HG03378 (cell line): Measurements from ENCODE around the gene JAKMIP1.

ENCODE experiments used
- ATAC-seq: cut with Tn5 transposase; IDR thresholded peaks from one replicate; pipeline ENCODE4 v1.9.1; 2021; ENCODE audit warnings: mild to moderate bottlenecking, moderate library complexity; ENCODE audit not compliant: unreplicated experiment

The JAKMIP1 gene

GRCh38 chr4:6183740-6184139, 16.6 kb downstream of the JAKMIP1 start:
- peak; percentile 35 for ATAC-seq

- ATAC-seq, result no peak
These were observed 17.7 kb downstream of the JAKMIP1 start for GRCh38 chr4:6182376-6183280.

DNA sequence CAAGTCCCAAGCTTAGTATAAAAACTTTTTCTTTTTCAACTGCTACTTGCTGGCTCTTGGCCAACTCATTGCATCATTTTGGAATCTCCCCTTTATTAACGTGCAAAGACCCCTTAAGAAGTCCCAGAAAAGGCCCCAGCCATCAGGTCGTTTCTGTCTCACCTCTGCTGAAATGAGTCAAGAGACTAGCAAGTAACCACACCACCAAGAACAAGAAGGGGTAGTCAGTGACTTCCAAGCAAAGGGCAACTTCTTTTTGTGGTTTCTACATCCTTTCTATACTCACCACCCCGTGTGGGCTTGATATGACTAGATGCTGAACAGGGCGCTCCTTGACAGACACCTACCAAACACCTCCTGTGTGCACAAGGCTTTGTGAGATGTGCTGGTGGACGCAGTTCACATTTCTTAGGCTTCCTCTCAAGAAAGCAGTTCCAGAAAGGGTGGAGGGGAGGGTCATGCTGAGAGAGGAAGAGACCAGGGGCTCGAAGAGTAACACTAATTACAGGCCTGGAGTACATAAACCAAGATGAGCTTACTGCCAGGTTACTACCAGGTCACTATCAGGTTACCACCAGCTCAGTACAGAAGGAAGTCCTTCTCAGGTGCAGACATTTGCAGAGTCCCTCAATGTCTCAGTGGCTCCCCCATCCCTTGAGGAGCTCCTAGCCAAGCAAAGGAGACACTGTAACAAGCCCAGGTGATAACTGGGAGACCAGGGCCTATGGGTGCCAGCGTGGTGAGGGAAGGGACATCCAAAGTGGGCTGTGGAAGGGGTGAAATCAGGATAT, 19.3 kb downstream of the JAKMIP1 start:
- ATAC-seq, result peak; percentile 92

- no peak for ATAC-seq
These were observed 21.0 kb downstream of the JAKMIP1 start for GRCh38 chr4:6179362-6179761.

DNA sequence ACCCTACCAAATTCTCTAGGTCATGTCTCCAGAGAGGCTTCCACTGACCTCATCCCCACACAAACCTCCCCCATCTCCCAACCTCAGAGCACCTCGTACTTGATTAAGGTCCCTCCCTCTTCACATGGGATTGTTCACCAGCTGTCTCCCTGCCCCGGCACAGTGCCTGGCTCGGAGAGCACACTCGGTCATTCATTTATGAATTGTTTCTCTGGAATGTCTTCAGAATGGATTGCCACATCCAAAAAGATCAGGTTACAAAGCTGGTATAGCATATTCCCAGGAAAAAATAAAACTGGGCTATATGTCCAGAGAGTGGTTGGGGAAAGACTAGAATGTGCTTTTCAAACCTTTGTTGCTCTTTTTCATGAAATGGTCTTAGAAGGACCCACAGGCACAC, 21.6 kb downstream of the JAKMIP1 start:
- ATAC-seq, result no peak

GRCh38 chr4:6177587-6178197, 22.7 kb downstream of the JAKMIP1 start:
- no peak for ATAC-seq

DNA sequence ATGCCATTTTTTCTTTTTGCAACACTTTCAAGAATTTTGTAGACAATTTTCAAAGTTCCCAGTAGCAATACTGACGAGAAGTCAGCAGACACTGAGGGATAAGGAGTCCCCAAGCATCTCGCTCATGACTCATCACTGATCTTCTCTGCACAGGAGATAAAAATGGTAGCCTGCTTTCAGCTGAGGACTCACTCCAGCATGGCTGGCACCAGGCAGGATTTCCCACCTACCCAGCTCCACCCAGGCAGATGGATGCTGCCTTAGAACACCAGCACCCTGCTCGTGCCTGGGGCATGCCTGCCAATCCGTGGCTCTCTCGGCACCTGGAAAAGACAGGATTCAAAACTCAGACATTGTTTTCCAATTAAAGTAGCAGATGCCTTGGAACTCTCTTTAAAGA, 24.9 kb downstream of the JAKMIP1 start:
- ATAC-seq, result no peak

DNA sequence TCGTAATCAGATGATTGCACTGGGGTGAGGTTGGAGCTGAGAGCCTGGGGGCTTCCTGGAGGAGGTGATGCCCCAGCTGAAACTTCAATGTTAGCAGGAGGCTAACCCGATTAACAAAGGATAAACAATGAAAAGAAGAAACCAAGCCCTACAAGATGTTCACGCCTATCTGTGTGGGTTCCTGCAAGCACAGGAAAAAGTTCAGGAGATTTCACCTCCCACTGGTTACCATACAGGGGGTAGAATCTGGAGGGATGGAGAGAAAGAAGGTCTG, 27.5 kb downstream of the JAKMIP1 start:
- ATAC-seq, result no peak

- no peak for ATAC-seq
These were observed 28.0 kb downstream of the JAKMIP1 start for GRCh38 chr4:6172093-6172926.

GRCh38 chr4:6169239-6169638, 31.1 kb downstream of the JAKMIP1 start:
- ATAC-seq, result no peak

DNA sequence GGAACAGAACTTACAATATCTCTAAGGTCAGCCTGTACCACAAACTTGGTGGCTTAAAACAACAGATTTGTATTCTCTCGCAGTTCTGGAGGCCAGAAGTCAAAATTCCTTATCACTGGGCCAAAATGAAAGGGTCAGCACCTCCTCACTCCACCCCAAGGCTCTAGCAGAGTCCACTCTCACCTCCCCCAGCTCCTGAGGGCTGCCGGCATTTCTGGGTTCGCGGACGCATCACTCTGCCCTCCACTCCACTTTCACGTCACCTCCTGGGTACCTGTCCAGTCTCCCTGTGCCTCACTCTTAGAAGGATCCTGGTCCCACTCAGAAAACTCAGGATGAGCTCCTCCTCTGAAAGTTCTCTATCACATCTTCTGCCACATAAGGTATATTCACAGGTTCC, 34.6 kb downstream of the JAKMIP1 start:
- no peak for ATAC-seq

DNA sequence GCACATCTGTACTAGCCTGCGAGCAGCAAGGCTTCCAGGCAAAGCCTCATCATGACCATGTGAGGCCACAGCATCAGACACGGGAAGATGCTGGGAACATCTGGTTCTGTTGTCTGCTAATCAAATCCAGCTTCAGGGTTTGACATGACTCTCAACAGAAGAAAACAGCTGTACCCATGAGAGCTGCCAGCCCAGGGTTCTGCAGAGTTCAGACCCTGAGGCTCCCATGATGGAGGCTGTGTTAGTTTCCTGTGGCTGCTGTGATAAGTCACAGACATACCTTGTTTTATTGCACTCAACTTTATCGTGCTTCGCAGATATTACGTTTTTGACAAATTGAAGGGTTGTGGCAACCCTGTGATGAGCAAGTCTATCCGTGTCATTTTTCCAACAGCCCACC, 37.5 kb downstream of the JAKMIP1 start:
- ATAC-seq, result no peak

GRCh38 chr4:6161921-6162464, 38.4 kb downstream of the JAKMIP1 start:
- ATAC-seq, result no peak

- ATAC-seq, result no peak
These were observed 39.8 kb downstream of the JAKMIP1 start for GRCh38 chr4:6160536-6160935.

DNA sequence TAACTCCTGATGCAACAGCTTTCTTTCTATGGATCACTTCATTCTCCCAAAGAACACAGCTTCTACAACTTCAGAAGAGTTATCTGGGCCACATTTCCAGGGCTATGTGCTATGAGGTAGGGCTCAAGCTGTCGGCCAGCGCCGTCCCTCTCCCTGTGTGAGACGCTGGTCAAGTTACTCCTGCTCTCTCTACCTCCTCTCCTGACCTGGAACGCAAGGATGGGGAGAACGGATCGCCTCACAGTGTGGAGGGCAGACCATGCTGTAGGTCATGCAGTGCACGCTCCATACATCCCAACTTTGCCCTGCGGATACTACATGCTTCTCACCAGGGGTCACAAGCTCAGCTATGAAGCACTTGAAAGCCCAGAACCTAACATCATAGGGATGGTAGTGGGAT, 42.4 kb downstream of the JAKMIP1 start:
- ATAC-seq, result no peak

- ATAC-seq, result no peak
These were observed 44.2 kb downstream of the JAKMIP1 start for GRCh38 chr4:6155996-6156750.

- no peak for ATAC-seq
These were observed 45.5 kb downstream of the JAKMIP1 start for GRCh38 chr4:6154875-6155274.

DNA sequence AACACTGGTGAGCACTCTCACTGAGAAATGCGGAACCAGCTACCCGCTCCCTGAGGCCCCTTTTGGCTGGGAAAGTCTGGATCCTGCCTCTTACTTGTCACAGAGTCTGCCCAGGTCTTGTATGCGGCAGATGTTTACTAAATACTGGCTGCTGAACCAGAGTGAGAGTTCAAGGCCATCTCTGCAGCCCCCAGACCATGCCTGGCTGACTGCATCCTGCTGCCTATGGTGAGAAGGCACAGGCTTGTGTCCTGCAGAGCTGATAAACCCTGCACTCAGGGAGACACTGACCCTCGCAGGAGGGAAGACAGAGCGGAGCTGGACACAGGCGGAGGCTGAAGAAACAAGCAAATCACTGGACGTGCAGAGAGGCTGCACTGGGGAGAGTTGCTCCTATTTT, 46.5 kb downstream of the JAKMIP1 start:
- ATAC-seq, result no peak

GRCh38 chr4:6152869-6153705, 47.3 kb downstream of the JAKMIP1 start:
- ATAC-seq, result no peak
